BE2C (cell line): ENCODE data around the gene PIANP.
A peak's percentile ranks its signal among the peaks of the same experiment; 100 is the strongest.

Experiments used
- DNase-seq: peaks from one replicate; pipeline ENCODE4 v3.0.0-alpha.2; 2020
- H3K27me3 ChIP-seq: fragments of 250-450 bp; sonication (Bioruptor Pico); 2 replicates; pipeline ENCODE4 v1.5.1; 2020; ENCODE audit warnings: mild to moderate bottlenecking
- H3K36me3 ChIP-seq: fragments of 250-450 bp; sonication (Bioruptor Pico); 2 replicates; pipeline ENCODE4 v1.5.1; 2020; ENCODE audit warnings: mild to moderate bottlenecking
- H3K4me1 ChIP-seq: fragments of 250-450 bp; sonication (Bioruptor Pico); 2 replicates; pipeline ENCODE4 v1.5.1; 2020
- H3K4me3 ChIP-seq: 2 replicates; pipeline ENCODE4 v1.5.1; 2011; ENCODE audit warnings: low read depth, low read length
- H3K9me3 ChIP-seq: fragments of 250-450 bp; sonication (Bioruptor Pico); 2 replicates; pipeline ENCODE4 v1.5.1; 2020
- CTCF ChIP-seq: IDR thresholded peaks from 2 replicates; pipeline ENCODE4 v1.5.1; 2012; ENCODE audit warnings: mild to moderate bottlenecking, low read depth, low read length

Gene PIANP

GRCh38 chr12:6692888-6693287 is 7.7 kb downstream of the PIANP start:
- TF ChIP-seq CTCF = no peak
- Histone ChIP-seq H3K4me3 (no peak overlapping the region), H3K36me3 (no peaks in the 10 kb centered on the region), H3K4me1 (no peaks in the 10 kb centered on the region), H3K9me3 (no peaks in the 10 kb centered on the region), H3K27me3 (no peaks in the 10 kb centered on the region)
- no peak for DNase-seq

GRCh38 chr12:6691473-6691872 is 9.1 kb downstream of the PIANP start:
- no peak overlapping the region for H3K4me3 ChIP-seq
- H3K4me1 ChIP-seq = no peaks in the 10 kb centered on the region
- no peak for TF ChIP-seq CTCF
- no peaks in the 10 kb centered on the region for H3K9me3 ChIP-seq
- DNase-seq = no peak
- H3K27me3 ChIP-seq = no peaks in the 10 kb centered on the region
- no peaks in the 10 kb centered on the region; the same call in 1 of the 2 replicates for H3K36me3 ChIP-seq

GRCh38 chr12:6688999-6689882 is 11.4 kb downstream of the PIANP start, which contains the start of gene ZNF384:
TSS of gene ZNF384 (minus strand) at chr12:6689375. CDS start at chr12:6679520, 9,855 bp downstream.
- Histone ChIP-seq H3K27me3 (no peaks in the 10 kb centered on the region), H3K9me3 (no peaks in the 10 kb centered on the region), H3K4me3 (peak within 1 kb of the TSS; percentile 79), H3K36me3 (peaks cover 10% of the 10 kb centered on the region), H3K4me1 (no peaks in the 10 kb centered on the region)
- peak; percentile 96 for DNase-seq
- TF ChIP-seq CTCF = peak; percentile 11; the same call in 1 of the 2 replicates

GRCh38 chr12:6688543-6688998 is 12.0 kb downstream of the PIANP start:
- Histone ChIP-seq H3K4me1 (no peaks in the 10 kb centered on the region), H3K27me3 (no peaks in the 10 kb centered on the region), H3K9me3 (no peaks in the 10 kb centered on the region), H3K36me3 (peaks cover 17% of the 10 kb centered on the region), H3K4me3 (peak overlapping the region; percentile 79)
- peak; percentile 35 for DNase-seq
- TF ChIP-seq CTCF = no peak

- Histone ChIP-seq H3K36me3 (peaks cover 17% of the 10 kb centered on the region), H3K9me3 (no peaks in the 10 kb centered on the region), H3K4me1 (no peaks in the 10 kb centered on the region), H3K4me3 (no peak overlapping the region), H3K27me3 (no peaks in the 10 kb centered on the region)
- DNase-seq = no peak
- no peak for TF ChIP-seq CTCF
Measured at GRCh38 chr12:6685814-6686213, 14.8 kb downstream of the PIANP start.

GRCh38 chr12:6684609-6685008 is 16.0 kb downstream of the PIANP start:
- TF ChIP-seq CTCF = peak; percentile 84
- H3K4me3 ChIP-seq = no peak overlapping the region
- peaks cover 25% of the 10 kb centered on the region for H3K36me3 ChIP-seq
- DNase-seq = peak; percentile 67
- no peaks in the 10 kb centered on the region for H3K4me1 ChIP-seq
- no peaks in the 10 kb centered on the region for H3K27me3 ChIP-seq
- H3K9me3 ChIP-seq = no peaks in the 10 kb centered on the region
